Peyer's patch (tissue), 4 donors: Measurements from ENCODE around the gene TUBB1.

ENCODE experiments used
- POLR2A ChIP-seq, 2 donors: fragments of 450-650 bp; IDR thresholded peaks; one replicate each; pipeline ENCODE4 v1.5.1; 2017; ENCODE audit warnings: antibody characterized with exemption in 2 of 2, mild to moderate bottlenecking in 2 of 2, moderate library complexity in 2 of 2
- TF ChIP-seq, protein P1 (sequence below), 6 experiments: fragments of 450-650 bp in 4 of 6; fragments of 200-600 bp in 2 of 6; sonication (generic) in 1 of 6; IDR thresholded peaks; one replicate each; pipeline ENCODE4 v1.5.1; 2017 to 2019; ENCODE audit warnings: antibody characterized with exemption in 6 of 6, mild to moderate bottlenecking in 3 of 6, moderate library complexity in 1 of 6

DNA sequence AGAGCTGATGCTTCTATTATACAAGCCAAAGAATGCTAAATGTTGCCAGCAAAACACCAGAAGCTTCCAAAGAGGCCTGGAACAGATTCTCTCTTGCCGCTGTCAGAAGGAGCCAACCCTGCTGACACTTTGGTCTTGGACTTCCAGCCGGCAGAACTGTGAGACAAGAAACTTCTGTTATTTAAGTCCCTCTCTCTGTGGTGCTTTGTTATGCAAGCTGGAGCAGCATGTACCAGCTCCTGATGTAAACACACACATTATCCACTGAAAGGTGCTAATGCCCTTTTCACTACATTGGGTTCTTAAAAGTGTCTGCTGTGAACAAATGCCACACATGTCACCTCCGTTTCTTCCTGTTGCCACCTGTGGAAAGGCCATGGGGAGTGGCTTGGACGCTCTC lies 49.3 kb downstream of the TUBB1 start:
- TF ChIP-seq, protein P1, sequence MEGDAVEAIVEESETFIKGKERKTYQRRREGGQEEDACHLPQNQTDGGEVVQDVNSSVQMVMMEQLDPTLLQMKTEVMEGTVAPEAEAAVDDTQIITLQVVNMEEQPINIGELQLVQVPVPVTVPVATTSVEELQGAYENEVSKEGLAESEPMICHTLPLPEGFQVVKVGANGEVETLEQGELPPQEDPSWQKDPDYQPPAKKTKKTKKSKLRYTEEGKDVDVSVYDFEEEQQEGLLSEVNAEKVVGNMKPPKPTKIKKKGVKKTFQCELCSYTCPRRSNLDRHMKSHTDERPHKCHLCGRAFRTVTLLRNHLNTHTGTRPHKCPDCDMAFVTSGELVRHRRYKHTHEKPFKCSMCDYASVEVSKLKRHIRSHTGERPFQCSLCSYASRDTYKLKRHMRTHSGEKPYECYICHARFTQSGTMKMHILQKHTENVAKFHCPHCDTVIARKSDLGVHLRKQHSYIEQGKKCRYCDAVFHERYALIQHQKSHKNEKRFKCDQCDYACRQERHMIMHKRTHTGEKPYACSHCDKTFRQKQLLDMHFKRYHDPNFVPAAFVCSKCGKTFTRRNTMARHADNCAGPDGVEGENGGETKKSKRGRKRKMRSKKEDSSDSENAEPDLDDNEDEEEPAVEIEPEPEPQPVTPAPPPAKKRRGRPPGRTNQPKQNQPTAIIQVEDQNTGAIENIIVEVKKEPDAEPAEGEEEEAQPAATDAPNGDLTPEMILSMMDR (IDR thresholded peaks at IDR 0.05): no peak
- TF ChIP-seq POLR2A (IDR thresholded peaks at IDR 0.05): no peak
